Measurements from ENCODE around the gene CCNT1.

DNA sequence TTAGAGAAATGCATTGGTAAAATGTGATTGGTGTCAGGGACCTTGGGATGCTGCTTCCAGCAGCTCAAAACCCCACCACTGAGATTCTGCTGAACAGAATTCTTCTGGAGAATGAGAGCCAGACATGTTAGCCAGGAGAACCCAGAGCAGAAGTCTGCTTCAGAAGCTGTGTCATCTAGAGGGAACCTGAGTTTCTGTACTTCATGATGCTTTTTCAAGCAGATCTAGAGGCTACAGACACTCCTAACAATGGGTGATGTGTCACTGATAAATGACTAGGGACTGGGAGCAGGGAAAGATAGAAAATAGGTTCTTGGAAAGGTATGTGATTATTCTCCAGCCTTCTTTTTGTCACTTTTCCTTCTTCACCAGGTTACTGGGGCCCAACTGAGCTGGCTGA lies 76.1 kb downstream of the CCNT1 start:
- TF ChIP-seq, protein P1, sequence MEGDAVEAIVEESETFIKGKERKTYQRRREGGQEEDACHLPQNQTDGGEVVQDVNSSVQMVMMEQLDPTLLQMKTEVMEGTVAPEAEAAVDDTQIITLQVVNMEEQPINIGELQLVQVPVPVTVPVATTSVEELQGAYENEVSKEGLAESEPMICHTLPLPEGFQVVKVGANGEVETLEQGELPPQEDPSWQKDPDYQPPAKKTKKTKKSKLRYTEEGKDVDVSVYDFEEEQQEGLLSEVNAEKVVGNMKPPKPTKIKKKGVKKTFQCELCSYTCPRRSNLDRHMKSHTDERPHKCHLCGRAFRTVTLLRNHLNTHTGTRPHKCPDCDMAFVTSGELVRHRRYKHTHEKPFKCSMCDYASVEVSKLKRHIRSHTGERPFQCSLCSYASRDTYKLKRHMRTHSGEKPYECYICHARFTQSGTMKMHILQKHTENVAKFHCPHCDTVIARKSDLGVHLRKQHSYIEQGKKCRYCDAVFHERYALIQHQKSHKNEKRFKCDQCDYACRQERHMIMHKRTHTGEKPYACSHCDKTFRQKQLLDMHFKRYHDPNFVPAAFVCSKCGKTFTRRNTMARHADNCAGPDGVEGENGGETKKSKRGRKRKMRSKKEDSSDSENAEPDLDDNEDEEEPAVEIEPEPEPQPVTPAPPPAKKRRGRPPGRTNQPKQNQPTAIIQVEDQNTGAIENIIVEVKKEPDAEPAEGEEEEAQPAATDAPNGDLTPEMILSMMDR (IDR thresholded peaks at IDR 0.05; ENCODE audit: low read length), result no peak
- no peak for TF ChIP-seq EZH2 (IDR thresholded peaks at IDR 0.05; ENCODE audit: borderline replicate concordance, low read length)

Measured in OCI-LY1 (cell line).